ENCODE data around the gene SIRPA.

Gene SIRPA

GRCh38 chr20:1952737-1953530, 57.7 kb downstream of the SIRPA start:
- DNase-seq: no peak

- DNase-seq: no peak
Observed at GRCh38 chr20:1953621-1954020, 58.4 kb downstream of the SIRPA start.

GRCh38 chr20:1955217-1955616, 60.0 kb downstream of the SIRPA start:
- DNase-seq: no peak

GRCh38 chr20:1958426-1958825, 63.2 kb downstream of the SIRPA start:
- no peak for DNase-seq

GRCh38 chr20:1959156-1959555, 63.9 kb downstream of the SIRPA start:
- no peak for DNase-seq

- no peak for DNase-seq
Observed at GRCh38 chr20:1961374-1961773, 66.2 kb downstream of the SIRPA start.

GRCh38 chr20:1964061-1964460, 68.9 kb downstream of the SIRPA start:
- DNase-seq: peak; percentile 80 to 89

- DNase-seq: no peak
Observed at GRCh38 chr20:1964659-1965405, 69.6 kb downstream of the SIRPA start.

- peak; percentile 73 to 83 for DNase-seq
Observed at GRCh38 chr20:1965520-1966351, 70.5 kb downstream of the SIRPA start.

- DNase-seq: no peak
Observed at GRCh38 chr20:1968964-1969363, 73.8 kb downstream of the SIRPA start.

- DNase-seq: no peak
Observed at GRCh38 chr20:1971893-1972586, 76.8 kb downstream of the SIRPA start.

- DNase-seq: no peak
Observed at GRCh38 chr20:1973601-1974440, 78.6 kb downstream of the SIRPA start.

GRCh38 chr20:1975291-1975690, 80.1 kb downstream of the SIRPA start:
- DNase-seq: no peak

GRCh38 chr20:1979106-1979778, 84.0 kb downstream of the SIRPA start:
- no peak for DNase-seq

- DNase-seq: no peak
Observed at GRCh38 chr20:1982686-1983085, 87.5 kb downstream of the SIRPA start.

- DNase-seq: peak; percentile 9 to 24
Observed at GRCh38 chr20:1983301-1983700, 88.1 kb downstream of the SIRPA start.

GRCh38 chr20:1987826-1988225, 92.6 kb downstream of the SIRPA start:
- DNase-seq: no peak
